DMS79 treated with DMSO at 0.1 percent for 48 hours (cell line): ENCODE data around the gene EBPL.
"Not testable (repeated sequence)": the region's sequence is repeated elsewhere in the genome, so short reads cannot be mapped to it uniquely, and the experiment has no call there.

Source experiments
- DNase-seq: peaks from one replicate; lab custom pipeline; 2025; lab: John Stamatoyannopoulos, UW

EBPL gene

GRCh38 chr13:49635599-49636433 is 55.5 kb downstream of the EBPL start:
- DNase-seq = peak; percentile 4

DNA sequence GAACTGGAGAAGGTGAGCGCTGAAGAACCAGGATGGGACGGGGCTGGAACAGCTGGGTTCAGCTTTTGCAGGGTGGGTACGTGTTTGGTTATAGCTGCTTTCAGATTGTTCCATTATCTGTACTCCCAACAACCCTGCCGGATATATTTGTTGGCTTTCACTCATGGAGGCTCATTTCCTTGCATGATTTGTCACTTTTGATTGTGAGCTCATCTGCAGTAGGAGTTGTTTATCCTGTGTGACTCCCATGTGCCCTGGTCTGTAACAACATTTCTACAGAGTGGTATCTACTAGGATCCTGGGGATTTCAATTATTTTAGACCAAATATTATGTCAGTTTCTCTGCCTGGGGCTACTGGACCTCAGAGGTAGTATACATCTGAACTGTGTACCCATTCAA is 57.6 kb downstream of the EBPL start:
- DNase-seq = no peak

DNA sequence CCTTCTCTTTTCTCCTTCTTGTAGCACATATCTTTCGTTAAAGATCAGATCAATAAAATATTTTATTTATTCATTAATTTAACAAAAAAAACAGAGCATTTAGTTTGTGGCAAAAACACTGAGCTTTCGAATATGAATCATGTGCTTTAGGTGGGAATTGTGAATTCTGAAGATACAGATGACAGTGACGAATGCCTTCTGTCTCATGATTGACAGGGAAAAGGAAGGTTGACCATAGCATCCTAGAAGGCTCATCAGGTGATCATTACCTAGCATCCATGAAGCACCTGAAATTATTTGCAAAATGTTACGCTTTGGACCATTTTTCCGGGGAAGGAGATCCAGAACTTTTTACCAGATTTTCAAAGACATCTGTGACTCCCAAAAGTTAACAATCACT is 59.1 kb downstream of the EBPL start:
- DNase-seq = no peak

DNA sequence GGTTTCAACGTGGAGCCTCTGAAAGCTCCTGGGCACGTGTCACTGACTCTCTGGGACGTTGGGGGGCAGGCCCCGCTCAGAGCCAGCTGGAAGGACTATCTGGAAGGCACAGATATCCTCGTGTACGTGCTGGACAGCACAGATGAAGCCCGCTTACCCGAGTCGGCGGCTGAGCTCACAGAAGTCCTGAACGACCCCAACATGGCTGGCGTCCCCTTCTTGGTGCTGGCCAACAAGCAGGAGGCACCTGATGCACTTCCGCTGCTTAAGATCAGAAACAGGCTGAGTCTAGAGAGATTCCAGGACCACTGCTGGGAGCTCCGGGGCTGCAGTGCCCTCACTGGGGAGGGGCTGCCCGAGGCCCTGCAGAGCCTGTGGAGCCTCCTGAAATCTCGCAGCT is 60.7 kb downstream of the EBPL start:
- DNase-seq = no peak

DNA sequence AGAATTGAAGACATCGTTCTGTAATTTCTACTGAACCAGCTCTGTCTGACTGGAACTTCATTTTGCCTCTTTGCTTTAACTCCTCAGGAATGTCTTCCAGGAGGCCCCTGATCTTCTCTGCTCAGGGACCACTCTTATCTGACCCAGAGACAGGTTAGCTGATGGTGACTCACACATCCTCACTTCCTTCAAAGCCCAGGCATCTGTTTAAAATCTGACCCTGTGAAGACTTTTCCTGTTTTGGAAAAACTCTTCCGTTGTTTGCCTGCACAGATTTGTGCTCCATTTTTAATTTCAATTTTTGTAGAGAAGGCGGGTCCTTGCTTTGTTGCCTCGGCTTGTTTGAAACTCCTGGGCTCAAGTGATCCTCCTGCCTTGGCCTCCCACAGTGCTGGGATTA is 61.3 kb downstream of the EBPL start:
- no peak for DNase-seq

- no peak for DNase-seq
These were observed 61.9 kb downstream of the EBPL start for GRCh38 chr13:49629196-49629938.

DNA sequence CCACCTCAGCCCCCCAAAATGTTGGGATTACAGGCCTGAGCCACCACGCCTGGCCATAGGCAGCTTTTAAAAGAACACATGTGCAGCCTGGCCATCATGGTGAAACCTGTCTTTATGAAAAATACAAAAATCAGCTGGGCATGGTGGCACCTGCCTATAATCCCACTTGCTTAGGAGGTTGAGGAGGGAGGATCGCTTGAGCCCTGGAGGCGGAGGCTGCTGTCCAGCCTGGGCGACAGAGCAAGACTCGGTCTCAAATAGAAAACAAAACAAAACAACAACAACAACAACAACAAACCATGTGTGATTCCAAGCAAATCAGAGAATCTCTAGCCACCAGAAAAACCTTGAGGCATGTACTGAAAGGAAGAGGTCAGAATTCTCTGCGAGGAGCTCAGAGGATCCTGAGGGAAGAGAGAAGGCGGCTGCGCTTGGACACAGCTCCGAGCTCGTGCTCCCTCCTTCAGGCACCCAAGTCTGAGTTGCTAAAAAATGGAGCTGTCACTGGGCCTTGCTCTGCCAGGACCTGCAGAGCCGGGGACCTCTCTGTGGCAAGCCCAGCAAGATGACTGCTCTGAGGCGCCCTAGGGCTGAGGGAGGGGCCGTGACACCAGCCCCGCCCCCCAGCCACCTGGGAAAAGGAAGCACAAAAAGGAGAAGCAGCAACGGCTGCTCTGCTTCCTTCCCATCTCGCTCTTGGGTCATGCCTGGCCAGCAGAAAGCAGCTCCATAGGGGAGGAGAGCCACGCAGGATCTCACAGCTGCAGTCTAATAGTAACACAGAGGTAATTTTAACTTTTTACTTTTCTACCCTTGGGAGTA is 63.2 kb downstream of the EBPL start, which contains the start of gene ARL11:
Gene ARL11 (plus strand): TSS at position 677 of the 822 bp plus-strand sequence. CDS start 1,941 bp downstream, outside the sequence.
- no peak for DNase-seq

- no peak for DNase-seq
These were observed 65.8 kb downstream of the EBPL start for GRCh38 chr13:49625392-49626079.

DNA sequence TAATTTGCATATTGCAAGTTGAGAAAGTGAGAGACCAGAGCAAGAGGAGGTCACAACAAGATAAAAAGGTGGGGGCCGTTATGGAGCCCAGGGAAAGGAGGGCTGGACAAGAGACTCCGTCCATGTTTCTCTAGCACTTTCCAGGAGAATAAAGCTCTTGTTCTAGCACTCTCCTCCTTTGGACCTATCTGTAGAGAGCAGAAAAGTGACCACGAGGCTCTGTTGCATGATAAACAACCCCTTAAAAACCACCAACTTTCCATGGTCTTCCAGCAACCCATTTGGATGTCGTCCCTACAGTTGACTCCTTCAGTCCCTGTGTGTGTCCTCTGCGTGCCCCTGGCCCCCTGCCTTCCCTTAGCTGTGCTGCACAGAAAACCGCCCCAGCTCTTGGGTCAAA is 67.1 kb downstream of the EBPL start:
- DNase-seq = no peak

- no peak for DNase-seq
These were observed 68.9 kb downstream of the EBPL start for GRCh38 chr13:49622174-49622946.

- DNase-seq = peak; percentile 2
These were observed 71.1 kb downstream of the EBPL start for GRCh38 chr13:49620170-49620621.

DNA sequence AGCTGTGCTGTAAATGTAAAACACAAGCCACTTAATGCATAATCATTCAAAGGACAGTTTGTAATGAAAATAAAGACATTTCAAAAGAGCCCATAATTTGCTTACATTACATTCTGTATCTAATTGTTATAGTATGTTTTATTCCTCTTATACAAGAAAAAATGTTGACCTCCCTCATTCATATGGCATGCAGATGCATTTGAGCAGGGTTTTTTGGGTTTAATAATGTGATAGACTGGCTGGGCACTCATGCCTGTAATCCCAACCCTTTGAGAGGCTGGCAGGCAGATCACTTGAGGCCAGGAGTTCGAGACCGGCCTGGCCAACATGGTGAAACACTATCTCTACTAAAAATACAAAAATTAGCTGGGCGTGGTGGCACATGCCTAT is 74.6 kb downstream of the EBPL start:
- DNase-seq = no peak

GRCh38 chr13:49615836-49616675 is 75.2 kb downstream of the EBPL start:
- no peak for DNase-seq

GRCh38 chr13:49612042-49612441 is 79.2 kb downstream of the EBPL start:
- DNase-seq = not testable (repeated sequence)
